NB4 (cell line): Measurements from ENCODE around the gene WDFY3.

Source experiments
- DNase-seq: peaks from one replicate; pipeline ENCODE4 v3.0.0; 2010; ENCODE audit warnings: low read depth
- H3K4me3 ChIP-seq: one replicate; pipeline ENCODE4 v1.5.1; 2011; ENCODE audit warnings: mild to moderate bottlenecking, low read depth, low read length, moderate library complexity
- CTCF ChIP-seq: IDR thresholded peaks from one replicate; pipeline ENCODE4 v1.5.1; 2012; ENCODE audit warnings: low read depth, low read length
- MAX ChIP-seq: IDR thresholded peaks from 2 replicates; pipeline ENCODE4 v1.6.1; 2011; ENCODE audit warnings: low read depth, low read length
- MYC ChIP-seq: IDR thresholded peaks from 2 replicates; pipeline ENCODE4 v1.6.1; 2011; ENCODE audit warnings: low read depth, low read length
- POLR2A ChIP-seq: IDR thresholded peaks from 2 replicates; pipeline ENCODE4 v1.6.1; 2011; ENCODE audit warnings: mild to moderate bottlenecking; ENCODE audit not compliant: insufficient read length; ENCODE audit errors: extremely low read depth

Gene WDFY3

GRCh38 chr4:84905646-84906045 lies 60.8 kb downstream of the WDFY3 start:
- no peak for DNase-seq
- no peak overlapping the region for H3K4me3 ChIP-seq
- TF ChIP-seq MAX: no peak
- no peak for TF ChIP-seq CTCF
- TF ChIP-seq MYC: no peak
- no peak for TF ChIP-seq POLR2A

DNA sequence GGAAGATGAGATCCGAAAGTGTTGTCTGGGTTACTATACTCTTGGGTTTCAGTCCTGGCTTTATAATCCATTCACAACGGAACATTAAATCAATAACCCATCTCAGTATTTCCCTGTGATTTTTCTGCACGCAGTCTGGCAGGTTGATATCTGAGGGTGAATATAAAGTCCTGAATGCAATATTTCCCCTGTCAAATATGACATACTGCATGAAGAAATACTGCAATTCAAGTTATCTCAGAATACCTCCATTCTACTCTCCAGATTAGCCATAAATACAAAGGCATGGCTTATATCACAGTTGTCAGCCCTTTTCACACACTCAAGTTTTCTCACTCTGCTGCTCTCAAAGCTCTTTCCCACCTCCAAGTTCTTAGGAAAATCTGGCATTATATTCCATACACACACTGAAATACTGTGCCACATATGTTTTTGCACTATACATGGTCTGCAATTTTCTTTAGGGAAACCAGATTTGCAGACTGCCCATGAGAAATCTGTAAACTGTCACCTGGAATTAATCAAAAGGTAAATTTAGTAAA lies 64.7 kb downstream of the WDFY3 start:
- no peak for DNase-seq
- TF ChIP-seq CTCF: no peak
- no peak for TF ChIP-seq MAX
- TF ChIP-seq POLR2A: no peak
- no peak for TF ChIP-seq MYC
- no peak overlapping the region for H3K4me3 ChIP-seq

- H3K4me3 ChIP-seq: no peak overlapping the region
- TF ChIP-seq CTCF (no peak), MYC (no peak), MAX (no peak), POLR2A (no peak)
- DNase-seq: no peak
These were observed 65.3 kb downstream of the WDFY3 start for GRCh38 chr4:84901173-84901572.

DNA sequence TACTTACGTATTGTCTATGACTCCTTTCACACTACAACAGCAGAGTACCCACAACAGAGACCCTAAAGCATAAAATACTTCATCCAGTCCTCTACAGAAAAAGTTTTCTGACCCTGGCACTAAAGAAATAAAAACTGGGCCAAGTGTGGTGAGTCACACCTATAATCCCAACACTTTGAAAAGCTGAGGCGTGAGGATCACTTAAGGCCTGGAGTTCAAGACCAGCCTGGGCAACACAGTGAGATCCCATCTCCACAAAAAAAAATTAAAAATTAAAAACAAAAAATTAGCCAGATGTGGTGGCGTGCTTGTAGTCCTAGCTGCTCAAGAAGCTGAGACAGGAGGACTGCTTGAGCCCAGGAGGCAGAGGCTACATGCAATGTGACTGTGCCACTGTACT lies 66.9 kb downstream of the WDFY3 start:
- H3K4me3 ChIP-seq: no peak overlapping the region
- DNase-seq: no peak
- no peak for TF ChIP-seq POLR2A
- no peak for TF ChIP-seq CTCF

- no peak overlapping the region for H3K4me3 ChIP-seq
- TF ChIP-seq POLR2A (no peak), MYC (no peak), CTCF (no peak), MAX (no peak)
- no peak for DNase-seq
These were observed 69.0 kb downstream of the WDFY3 start for GRCh38 chr4:84897516-84897915.

- DNase-seq: no peak
- H3K4me3 ChIP-seq: no peak overlapping the region
- TF ChIP-seq MAX (no peak), MYC (no peak), POLR2A (no peak), CTCF (no peak)
These were observed 71.2 kb downstream of the WDFY3 start for GRCh38 chr4:84895283-84895682.
